B cell (primary cell): ENCODE results near the gene PSMG4. TPM values are rescaled to one million over a fixed set of nuclear protein-coding genes. Genes with fewer than 3 reads are reported as not detected.
A peak's percentile ranks its signal among the peaks of the same experiment; 100 is the strongest.

ENCODE experiments used
- ATAC-seq: fragments of 200-7000 bp; cut with Tn5 transposase; one replicate; pipeline ENCODE4 v1.10.0; 2021; ENCODE audit warnings: low read depth, mild to moderate bottlenecking, moderate number of reproducible peaks, moderate library complexity
- CTCF ChIA-PET: fragments of 350-600 bp; sonication (Branson Sonifier 250); formaldehyde crosslinking; loops from one replicate; lab custom pipeline; 2021; ENCODE audit warnings: antibody characterized with exemption, inconsistent platforms; lab: Charles Lee
- POLR2A ChIA-PET: fragments of 350-600 bp; sonication (Branson Sonifier 250); formaldehyde crosslinking; loops from one replicate; lab custom pipeline; 2021; ENCODE audit warnings: antibody characterized with exemption; lab: Charles Lee
- DNase-seq: peaks from one replicate; pipeline ENCODE4 v3.0.0; 2013
- H2AFZ ChIP-seq: 2 replicates; pipeline ENCODE4 v1.6.1; 2012; ENCODE audit warnings: mild to moderate bottlenecking, low read depth, low read length; ENCODE audit not compliant: insufficient read depth, poor library complexity, severe bottlenecking
- H3K27ac ChIP-seq, 2 donors: 1 replicate in 1 of 2; 2 replicates in 1 of 2; pipeline ENCODE4 v1.5.1; 2012 to 2013; ENCODE audit warnings: low read length in 2 of 2, mild to moderate bottlenecking in 2 of 2, moderate library complexity in 1 of 2
- H3K27me3 ChIP-seq, 4 experiments: fragments of 200-600 bp in 1 of 4; sonication (generic) in 1 of 4; replicated peaks in 1 of 4; 1 replicate in 2 of 4; 2 replicates in 2 of 4; pipeline versions ENCODE4 v1.6.1 to v1.7.0; 2013 to 2016; ENCODE audit warnings: low read length in 3 of 4, mild to moderate bottlenecking in 2 of 4, mixed read lengths in 1 of 4, moderate library complexity in 1 of 4; ENCODE audit not compliant: insufficient read depth in 4 of 4, control insufficient read depth in 3 of 4; ENCODE audit errors: control extremely low read depth in 1 of 4
- H3K36me3 ChIP-seq, 2 experiments: replicated peaks in 1 of 2; 1 replicate in 1 of 2; 2 replicates in 1 of 2; pipeline versions ENCODE4 v1.6.1 to v1.7.1; 2013; ENCODE audit warnings: low read length in 1 of 2; ENCODE audit not compliant: insufficient read depth in 2 of 2, control insufficient read depth in 1 of 2; ENCODE audit errors: control extremely low read depth in 1 of 2, extremely low read depth in 1 of 2
- H3K4me1 ChIP-seq, 2 donors: fragments of 200-600 bp in 1 of 2; sonication (generic) in 1 of 2; 1 replicate in 1 of 2; 2 replicates in 1 of 2; pipeline versions ENCODE4 v1.5.1 to v1.6.1; 2013 to 2017; ENCODE audit warnings: low read length in 2 of 2; ENCODE audit not compliant: control insufficient read depth in 2 of 2, insufficient read depth in 2 of 2
- H3K4me2 ChIP-seq: replicated peaks from 2 replicates; pipeline ENCODE3; 2012; ENCODE audit warnings: mild to moderate bottlenecking, low read depth, low read length; ENCODE audit not compliant: poor library complexity, severe bottlenecking
- H3K4me3 ChIP-seq, 5 experiments: fragments of 200-600 bp in 1 of 5; sonication (generic) in 1 of 5; 1 replicate in 3 of 5; 2 replicates in 2 of 5; pipeline versions ENCODE4 v1.5.1 to v1.7.0; 2011 to 2016; ENCODE audit warnings: low read length in 4 of 5, mild to moderate bottlenecking in 4 of 5, low read depth in 2 of 5, control low read depth in 1 of 5, moderate library complexity in 1 of 5; ENCODE audit not compliant: insufficient read depth in 1 of 5; ENCODE audit errors: control extremely low read depth in 1 of 5, extremely low read depth in 1 of 5
- H3K79me2 ChIP-seq: fragments of 200-600 bp; sonication (generic); one replicate; pipeline ENCODE4 v1.6.0; 2016; ENCODE audit warnings: low read length; ENCODE audit not compliant: control insufficient read depth, insufficient read depth
- H3K9ac ChIP-seq: fragments of 200-600 bp; sonication (generic); 2 replicates; pipeline ENCODE4 v1.6.1; 2017; ENCODE audit warnings: mild to moderate bottlenecking, low read length, moderate library complexity
- H3K9me3 ChIP-seq, 3 donors: one replicate each; pipeline versions ENCODE4 v1.6.1 to v1.7.1; 2013; ENCODE audit warnings: low read length in 2 of 3; ENCODE audit not compliant: control insufficient read depth in 2 of 3, insufficient read depth in 1 of 3; ENCODE audit errors: control extremely low read depth in 1 of 3
- H4K20me1 ChIP-seq: 2 replicates; pipeline ENCODE4 v1.6.0; 2012; ENCODE audit warnings: mild to moderate bottlenecking, low read length; ENCODE audit not compliant: insufficient read depth, control insufficient read depth, poor library complexity, severe bottlenecking
- H3K27ac Mint-ChIP-seq: one replicate; pipeline ENCODE4 v1.8.0; 2021; ENCODE audit warnings: mixed read lengths
- H3K27me3 Mint-ChIP-seq: one replicate; pipeline ENCODE4 v1.8.0; 2021; ENCODE audit warnings: mixed read lengths
- H3K4me1 Mint-ChIP-seq: one replicate; pipeline ENCODE4 v1.8.0; 2021; ENCODE audit warnings: mixed read lengths
- H3K4me3 Mint-ChIP-seq: one replicate; pipeline ENCODE4 v1.8.0; 2021; ENCODE audit warnings: mixed read lengths
- H3K9me3 Mint-ChIP-seq: one replicate; pipeline ENCODE4 v1.8.0; 2022; ENCODE audit warnings: mixed read lengths; ENCODE audit not compliant: insufficient read depth
- EZH2 ChIP-seq: IDR thresholded peaks from 2 replicates; pipeline ENCODE4 v1.6.1; 2012; ENCODE audit warnings: borderline replicate concordance, low read depth, mild to moderate bottlenecking, moderate library complexity, low read length; ENCODE audit not compliant: insufficient read depth, poor library complexity, severe bottlenecking
- WGBS: methylation state at CpG from one replicate; pipeline ENCODE4 v1.1.5; 2013; ENCODE audit warnings: missing lambda C conversion rate; ENCODE audit not compliant: insufficient coverage; 5-methylcytosine and 5-hydroxymethylcytosine counted together
- intact Hi-C: fragments of 100-400 bp; cut with micrococcal nuclease; formaldehyde crosslinking; loops from one replicate; pipeline ENCODE4 v1.10.0; 2022
- polyA plus RNA-seq: library from polyadenylated mRNA; depleted of rRNA; stranded (reverse); fragments of >200 nt; gene quantifications from 2 replicates; pipeline ENCODE4 v1.2.3, GENCODE V29; 2012
- total RNA-seq, 2 donors: library from RNA; stranded (reverse); fragments of 120-200 nt in 1 of 2; gene quantifications; 1 replicate in 1 of 2; 2 replicates in 1 of 2; pipeline versions ENCODE4 v1.2.3 to v1.2.4, GENCODE V29; 2013 to 2022
- TF ChIP-seq, protein P1 (sequence below): fragments of 200-600 bp; IDR thresholded peaks from one replicate; pipeline ENCODE4 v1.8.0; 2022; ENCODE audit warnings: antibody characterized with exemption, mild to moderate bottlenecking

Gene PSMG4
- total and polyA plus RNA-seq, 2 donors (not counting 1 experiment from before 2014, with no cell fraction given) = 31.9 to 42.4 TPM

DNA sequence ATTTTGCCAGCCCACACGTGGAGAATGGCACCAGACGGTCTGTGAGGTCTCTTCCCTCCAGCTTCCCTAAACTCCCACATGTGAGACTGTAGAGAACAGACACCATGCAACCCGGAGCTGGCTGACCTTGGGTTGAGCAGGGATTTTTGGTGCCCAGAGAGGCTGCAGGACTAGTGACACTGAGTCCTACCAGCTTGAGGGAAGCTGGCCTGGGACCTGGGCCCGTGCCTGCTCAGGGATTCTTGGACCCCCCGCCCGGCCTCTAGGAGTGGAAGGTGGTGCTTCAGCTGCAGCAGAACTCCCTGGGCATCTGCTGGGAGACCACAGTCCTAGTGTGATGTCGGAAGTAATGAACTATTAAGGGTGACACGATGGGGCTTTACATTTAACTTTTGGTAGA is 3.2 kb downstream of the PSMG4 start:
- Mint-ChIP-seq H3K27me3 (peaks cover 3% of the 10 kb centered on the region), H3K9me3 (no peaks in the 10 kb centered on the region), H3K27ac (no peak overlapping the region), H3K4me1 (peaks cover 35% of the 10 kb centered on the region), H3K4me3 (peak overlapping the region; percentile 23)
- H3K4me2 ChIP-seq = peak overlapping the region; percentile 88
- ChIA-PET CTCF (interaction anchor here (0.7 to 3.3 kb wide), 3 partner anchors 11 to 481 kb away, joined by 3 to 21 read pairs (median 3); no protein-coding TSS in a partner anchor), POLR2A (interaction anchor here (0.6 kb wide), 1 partner anchor 753 kb away, joined by 3 read pairs; no protein-coding TSS in a partner anchor)
- peaks cover 0 to 29% of the 10 kb centered on the region in 2 experiments for H3K36me3 ChIP-seq
- no peak overlapping the region for H3K9ac ChIP-seq
- H3K27ac ChIP-seq = no peak overlapping the region
- peaks cover 70% of the 10 kb centered on the region for H4K20me1 ChIP-seq
- TF ChIP-seq EZH2 = no peak
- H3K27me3 ChIP-seq = no peaks in the 10 kb centered on the region
- WGBS = 76% methylated on average over 5 of the region's 8 CpGs
- no peak overlapping the region for H3K4me3 ChIP-seq
- ATAC-seq (no peak), DNase-seq (no peak)
- H2AFZ ChIP-seq = no peak overlapping the region
- H3K4me1 ChIP-seq = peaks cover 20 to 34% of the 10 kb centered on the region in 2 donors
- H3K79me2 ChIP-seq = peaks cover 73% of the 10 kb centered on the region
- intact Hi-C loops = no loop called here
- no peaks in the 10 kb centered on the region for H3K9me3 ChIP-seq

DNA sequence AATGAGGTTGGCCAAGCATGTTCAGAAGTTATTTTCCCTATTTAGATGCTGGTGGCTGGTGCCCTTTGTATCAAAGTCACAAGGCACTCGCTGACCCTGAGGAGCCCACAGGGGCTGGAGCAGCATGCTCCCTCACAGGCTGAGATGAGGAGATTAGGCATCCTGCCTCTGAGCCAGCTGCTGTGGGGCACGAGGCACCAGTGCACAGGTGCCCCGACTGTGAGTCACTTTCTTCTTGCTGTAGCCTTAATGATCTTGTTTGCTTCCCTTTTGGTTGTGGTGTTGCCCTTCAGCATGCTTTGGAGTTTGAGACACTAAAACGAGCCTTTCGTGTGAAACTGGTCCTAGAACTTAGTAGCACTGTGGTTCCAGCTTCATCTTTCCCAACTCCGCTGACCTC is 4.3 kb downstream of the PSMG4 start:
- Mint-ChIP-seq H3K4me1 (peaks cover 36% of the 10 kb centered on the region), H3K27me3 (no peaks in the 10 kb centered on the region), H3K27ac (no peak overlapping the region), H3K4me3 (no peak overlapping the region), H3K9me3 (no peaks in the 10 kb centered on the region)
- Histone ChIP-seq H4K20me1 (peaks cover 82% of the 10 kb centered on the region), H3K27me3 (no peaks in the 10 kb centered on the region), H3K27ac (no peak overlapping the region), H3K79me2 (peaks cover 83% of the 10 kb centered on the region), H3K4me2 (no peak overlapping the region), H3K4me3 (no peak overlapping the region), H2AFZ (no peak overlapping the region), H3K9ac (no peak overlapping the region), H3K36me3 (peaks cover 0 to 32% of the 10 kb centered on the region in 2 experiments), H3K9me3 (no peaks in the 10 kb centered on the region), H3K4me1 (peaks cover 20 to 33% of the 10 kb centered on the region in 2 donors)
- ChIA-PET CTCF (interaction anchor here (1.0 to 3.1 kb wide), 2 partner anchors 12 to 469 kb away, joined by 3 to 11 read pairs; no protein-coding TSS in a partner anchor), POLR2A (no interaction called here)
- ATAC-seq (no peak), DNase-seq (no peak)
- TF ChIP-seq EZH2 = no peak
- TF ChIP-seq, protein P1, sequence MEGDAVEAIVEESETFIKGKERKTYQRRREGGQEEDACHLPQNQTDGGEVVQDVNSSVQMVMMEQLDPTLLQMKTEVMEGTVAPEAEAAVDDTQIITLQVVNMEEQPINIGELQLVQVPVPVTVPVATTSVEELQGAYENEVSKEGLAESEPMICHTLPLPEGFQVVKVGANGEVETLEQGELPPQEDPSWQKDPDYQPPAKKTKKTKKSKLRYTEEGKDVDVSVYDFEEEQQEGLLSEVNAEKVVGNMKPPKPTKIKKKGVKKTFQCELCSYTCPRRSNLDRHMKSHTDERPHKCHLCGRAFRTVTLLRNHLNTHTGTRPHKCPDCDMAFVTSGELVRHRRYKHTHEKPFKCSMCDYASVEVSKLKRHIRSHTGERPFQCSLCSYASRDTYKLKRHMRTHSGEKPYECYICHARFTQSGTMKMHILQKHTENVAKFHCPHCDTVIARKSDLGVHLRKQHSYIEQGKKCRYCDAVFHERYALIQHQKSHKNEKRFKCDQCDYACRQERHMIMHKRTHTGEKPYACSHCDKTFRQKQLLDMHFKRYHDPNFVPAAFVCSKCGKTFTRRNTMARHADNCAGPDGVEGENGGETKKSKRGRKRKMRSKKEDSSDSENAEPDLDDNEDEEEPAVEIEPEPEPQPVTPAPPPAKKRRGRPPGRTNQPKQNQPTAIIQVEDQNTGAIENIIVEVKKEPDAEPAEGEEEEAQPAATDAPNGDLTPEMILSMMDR = no peak
- 91% methylated on average over 6 of the region's 6 CpGs for WGBS
- intact Hi-C loops = no loop called here
